Fibroblast of mammary gland (primary cell): ENCODE data around the gene LRRN4.

Experiments
- DNase-seq: peaks from one replicate; pipeline ENCODE4 v3.0.0-alpha.2; 2010; ENCODE audit warnings: low read depth
- H3K4me3 ChIP-seq: 2 replicates; pipeline ENCODE4 v1.5.1; 2011; ENCODE audit warnings: low read depth, mild to moderate bottlenecking, low read length, moderate library complexity; ENCODE audit not compliant: control insufficient read depth
- TF ChIP-seq, protein P1 (sequence below): conservative IDR thresholded peaks from 2 replicates; pipeline ENCODE4 v1.5.1; 2011; ENCODE audit warnings: low read depth, low read length, inconsistent platforms; ENCODE audit not compliant: control insufficient read depth, insufficient read depth

The LRRN4 gene

DNA sequence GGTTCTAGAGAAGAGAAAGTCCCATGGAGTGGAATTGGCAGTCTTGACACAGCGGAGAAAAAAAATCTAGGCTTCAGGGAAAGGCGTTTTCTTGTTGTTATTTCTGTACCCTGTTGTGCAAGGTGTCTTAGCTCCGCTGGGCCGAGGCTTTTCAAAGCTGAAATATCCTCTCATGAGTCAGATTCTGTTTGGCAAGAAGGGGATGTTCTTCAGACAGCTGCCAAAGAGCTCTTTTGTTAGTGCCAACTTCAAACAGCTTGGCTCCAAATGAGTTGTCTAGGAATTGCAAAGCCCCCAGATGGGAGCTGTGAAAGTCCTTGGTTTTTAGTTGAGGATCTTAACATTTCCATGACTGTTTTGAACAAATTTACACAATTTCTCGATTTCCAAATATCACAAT, 45.6 kb downstream of the LRRN4 start:
- H3K4me3 ChIP-seq: peak overlapping the region; percentile 67

DNA sequence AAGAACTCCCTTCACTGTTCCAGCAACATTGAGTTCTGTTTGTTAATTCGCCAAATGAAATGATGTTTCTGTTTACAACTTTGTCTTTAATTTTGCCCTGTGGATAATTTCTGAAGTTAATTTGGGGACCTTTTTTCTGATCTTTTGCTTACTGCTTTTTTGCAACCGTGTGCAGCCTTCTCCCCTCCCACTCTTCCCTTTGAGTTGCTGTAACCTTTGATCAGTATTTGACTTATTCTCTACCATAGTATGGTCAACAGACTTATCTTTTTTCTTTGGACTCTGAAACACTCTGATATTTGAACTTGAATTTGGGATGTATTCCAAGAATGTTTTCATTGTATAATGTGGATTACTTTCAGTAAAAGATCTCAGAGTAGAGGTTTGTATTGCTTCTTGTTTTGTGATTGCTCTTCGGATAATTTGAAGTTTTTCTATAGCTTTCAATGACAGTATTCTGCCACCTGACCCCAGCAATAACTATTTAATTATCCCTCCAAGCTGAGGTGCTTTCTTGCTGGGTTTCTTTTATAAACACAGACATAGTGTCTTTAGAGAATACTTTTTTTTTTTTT, 46.2 kb downstream of the LRRN4 start:
- TF ChIP-seq, protein P1, sequence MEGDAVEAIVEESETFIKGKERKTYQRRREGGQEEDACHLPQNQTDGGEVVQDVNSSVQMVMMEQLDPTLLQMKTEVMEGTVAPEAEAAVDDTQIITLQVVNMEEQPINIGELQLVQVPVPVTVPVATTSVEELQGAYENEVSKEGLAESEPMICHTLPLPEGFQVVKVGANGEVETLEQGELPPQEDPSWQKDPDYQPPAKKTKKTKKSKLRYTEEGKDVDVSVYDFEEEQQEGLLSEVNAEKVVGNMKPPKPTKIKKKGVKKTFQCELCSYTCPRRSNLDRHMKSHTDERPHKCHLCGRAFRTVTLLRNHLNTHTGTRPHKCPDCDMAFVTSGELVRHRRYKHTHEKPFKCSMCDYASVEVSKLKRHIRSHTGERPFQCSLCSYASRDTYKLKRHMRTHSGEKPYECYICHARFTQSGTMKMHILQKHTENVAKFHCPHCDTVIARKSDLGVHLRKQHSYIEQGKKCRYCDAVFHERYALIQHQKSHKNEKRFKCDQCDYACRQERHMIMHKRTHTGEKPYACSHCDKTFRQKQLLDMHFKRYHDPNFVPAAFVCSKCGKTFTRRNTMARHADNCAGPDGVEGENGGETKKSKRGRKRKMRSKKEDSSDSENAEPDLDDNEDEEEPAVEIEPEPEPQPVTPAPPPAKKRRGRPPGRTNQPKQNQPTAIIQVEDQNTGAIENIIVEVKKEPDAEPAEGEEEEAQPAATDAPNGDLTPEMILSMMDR: no peak
- DNase-seq: no peak
- H3K4me3 ChIP-seq: peak overlapping the region; percentile 67

More for the DNA sequence above, 45.6 kb downstream of the LRRN4 start:
- peak; percentile 97 for DNase-seq
- TF ChIP-seq, protein P1: no peak

DNA sequence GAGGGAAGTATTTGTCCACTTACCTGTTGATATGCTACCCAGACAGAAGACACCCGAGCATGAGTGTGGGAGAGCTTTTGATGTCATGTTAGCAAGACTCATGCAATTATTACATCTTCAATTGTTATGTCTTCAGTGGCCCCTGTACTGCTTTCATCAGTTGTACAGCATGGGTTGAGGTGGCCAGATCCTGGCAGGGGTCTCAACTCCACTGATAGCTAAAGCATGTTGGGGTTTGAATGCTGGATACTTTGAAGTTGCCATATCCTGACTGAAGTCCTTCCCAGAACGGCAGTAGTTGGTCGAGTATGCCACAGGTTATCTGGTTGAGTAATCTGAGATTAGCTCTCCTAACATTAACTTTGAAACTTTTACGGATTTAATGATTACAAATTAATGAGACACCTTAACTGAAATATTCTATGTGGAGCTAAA, 46.7 kb downstream of the LRRN4 start:
- TF ChIP-seq, protein P1: no peak
- peak overlapping the region; percentile 67 for H3K4me3 ChIP-seq
- DNase-seq: no peak

DNA sequence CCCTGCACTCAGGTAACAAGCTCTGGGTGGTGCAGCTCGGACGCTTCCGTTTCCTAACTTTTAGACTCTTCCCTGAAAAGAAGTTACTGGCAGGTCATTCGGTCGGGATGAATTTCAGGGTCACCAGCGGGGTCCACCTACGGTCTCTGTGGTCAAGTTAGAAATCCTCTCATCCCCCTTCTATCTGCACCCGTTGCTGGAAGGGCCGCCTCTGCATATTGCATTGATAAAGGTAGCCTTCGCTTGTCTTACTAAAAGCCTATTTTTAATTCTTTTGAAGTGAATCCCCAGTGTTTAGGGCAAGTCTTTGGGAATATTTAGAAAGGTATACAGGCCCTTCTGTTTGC, 47.3 kb downstream of the LRRN4 start:
- DNase-seq: no peak
- TF ChIP-seq, protein P1: no peak
- peak overlapping the region; percentile 67 for H3K4me3 ChIP-seq

DNA sequence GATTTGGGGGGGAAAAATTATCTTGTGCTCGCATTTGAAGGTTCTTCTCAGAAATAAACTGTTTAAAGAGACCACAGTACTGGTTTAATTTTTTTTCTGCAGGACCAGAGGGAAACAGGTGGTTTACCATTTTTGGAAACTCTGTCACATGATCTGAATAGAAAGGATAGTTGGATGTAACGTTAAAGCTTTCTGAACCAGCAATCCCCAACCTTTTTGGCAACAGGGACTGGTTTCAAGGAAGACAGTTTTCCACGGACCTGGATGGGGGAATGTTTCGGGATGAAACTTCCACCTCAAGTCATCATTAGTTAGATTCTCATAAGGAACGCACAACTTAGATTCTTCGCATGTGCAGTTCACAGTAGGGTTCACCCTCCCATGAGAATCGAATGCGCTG, 53.0 kb downstream of the LRRN4 start:
- no peak for DNase-seq
- TF ChIP-seq, protein P1: no peak
- H3K4me3 ChIP-seq: no peak overlapping the region

DNA sequence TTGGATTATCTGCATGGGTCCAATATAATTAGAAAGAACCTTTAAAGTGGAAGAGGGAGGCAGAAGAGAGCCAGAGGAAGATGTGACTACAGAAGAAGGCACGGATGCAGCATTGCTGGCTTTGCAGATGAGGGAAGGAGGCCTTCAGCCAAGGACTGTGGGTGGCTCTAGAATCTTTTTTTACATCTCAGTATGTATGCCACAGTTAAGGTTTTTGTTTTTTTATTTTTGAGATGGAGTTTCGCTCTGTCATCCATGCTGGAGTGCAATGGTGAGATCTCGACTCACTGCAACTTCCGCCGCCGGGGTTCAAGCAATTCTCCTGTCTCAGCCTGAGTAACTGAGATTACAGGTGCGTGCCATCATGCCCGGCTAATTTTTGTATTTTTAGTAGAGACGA, 54.1 kb downstream of the LRRN4 start:
- TF ChIP-seq, protein P1: no peak
- H3K4me3 ChIP-seq: no peak overlapping the region
- no peak for DNase-seq

DNA sequence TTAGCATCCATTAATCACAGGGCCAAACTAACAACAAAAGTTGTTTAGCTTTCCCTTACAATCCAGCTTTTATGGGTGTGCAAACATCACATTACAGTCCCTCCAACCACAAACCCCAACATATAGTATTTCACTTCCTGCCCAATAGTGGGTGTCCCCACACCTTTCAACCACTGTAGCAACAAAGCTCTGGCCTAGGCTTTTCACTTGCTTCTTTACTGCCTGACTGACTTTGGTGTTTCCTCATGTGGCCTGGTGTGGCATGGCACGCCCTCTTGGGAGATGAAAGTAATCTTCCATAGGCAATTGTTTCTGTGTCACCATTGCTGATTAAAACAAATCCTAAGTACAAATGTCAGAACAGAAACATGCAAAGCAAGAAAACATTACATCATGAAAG, 57.1 kb downstream of the LRRN4 start:
- TF ChIP-seq, protein P1: no peak
- no peak for DNase-seq
- H3K4me3 ChIP-seq: no peak overlapping the region
